Femur (tissue), 1 donor: ENCODE results near the gene LSAMP.
A peak's percentile ranks its signal among the peaks of the same experiment; 100 is the strongest.

ENCODE experiments used
- DNase-seq: peaks from one replicate; pipeline ENCODE4 v3.0.0-alpha.2; 2017

The LSAMP gene

GRCh38 chr3:116160594-116160993 is 284.7 kb downstream of the LSAMP start:
- no peak for DNase-seq

- peak; percentile 21 for DNase-seq
Measured at GRCh38 chr3:116155841-116156240, 289.4 kb downstream of the LSAMP start.

GRCh38 chr3:116154389-116154788 is 290.9 kb downstream of the LSAMP start:
- no peak for DNase-seq

GRCh38 chr3:116153174-116153573 is 292.1 kb downstream of the LSAMP start:
- DNase-seq, result no peak

- DNase-seq, result no peak
Measured at GRCh38 chr3:116150655-116151167, 294.6 kb downstream of the LSAMP start.

DNA sequence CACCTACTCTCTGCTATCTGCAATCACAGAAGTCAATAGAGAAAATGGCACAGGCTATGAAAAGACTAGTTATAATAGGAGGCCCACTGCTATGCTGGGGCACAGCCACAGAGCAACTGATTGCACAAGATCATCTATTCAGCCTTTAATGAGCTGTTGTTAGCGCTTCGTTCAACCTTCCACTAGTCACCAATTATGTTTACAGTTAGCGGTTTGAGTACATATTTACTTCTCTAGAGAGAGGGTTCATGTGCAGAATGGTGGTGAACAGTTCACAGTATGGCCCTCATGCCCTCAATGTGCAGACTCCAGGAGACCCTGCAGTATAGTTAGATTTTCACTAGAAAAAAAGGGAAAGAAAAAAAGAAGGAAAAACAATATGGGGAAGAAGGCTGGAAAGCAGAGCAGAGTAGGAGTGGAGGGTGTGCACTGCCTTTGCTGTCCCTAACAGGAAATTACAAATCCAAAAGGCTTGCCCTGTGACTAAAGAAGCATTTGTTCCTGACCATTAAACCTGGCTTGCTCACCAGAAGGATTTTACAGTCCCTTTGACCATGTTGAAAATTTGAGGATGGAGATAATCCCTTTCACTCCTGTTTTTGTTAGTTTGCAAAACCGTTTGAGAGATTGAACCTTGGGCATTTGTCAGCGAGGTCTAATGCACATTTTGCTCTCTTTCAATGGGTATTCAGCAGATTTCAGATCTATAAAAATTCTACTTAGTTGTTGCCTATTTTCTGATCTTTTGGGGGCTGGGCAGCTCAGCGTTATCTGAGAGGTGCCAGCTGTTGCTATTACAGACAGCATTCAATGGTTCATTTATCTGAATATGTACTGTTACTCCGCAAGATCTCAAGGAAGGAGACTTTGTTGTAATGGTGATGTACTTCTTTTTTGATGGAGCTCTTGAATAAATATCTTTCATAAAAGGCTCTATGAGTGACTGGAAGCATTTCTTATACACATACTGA is 296.1 kb downstream of the LSAMP start:
- no peak for DNase-seq

DNA sequence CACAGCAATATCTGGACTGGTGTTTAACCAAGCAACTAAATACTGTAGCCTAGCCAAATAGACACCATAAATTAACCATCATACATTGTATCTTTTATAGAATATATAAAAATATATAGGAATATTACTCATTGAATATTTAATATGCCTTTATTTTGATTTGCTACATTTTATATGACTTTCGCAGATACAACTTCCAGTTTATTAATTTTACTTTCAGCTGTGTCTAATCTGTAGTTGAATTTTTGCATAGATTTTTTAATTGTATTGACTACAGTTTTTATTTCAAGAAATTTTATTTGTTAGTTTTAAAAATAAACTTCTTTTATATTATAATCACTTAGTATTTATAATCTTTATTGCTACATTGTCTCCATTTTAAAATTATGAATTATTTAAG is 299.7 kb downstream of the LSAMP start:
- no peak for DNase-seq

DNA sequence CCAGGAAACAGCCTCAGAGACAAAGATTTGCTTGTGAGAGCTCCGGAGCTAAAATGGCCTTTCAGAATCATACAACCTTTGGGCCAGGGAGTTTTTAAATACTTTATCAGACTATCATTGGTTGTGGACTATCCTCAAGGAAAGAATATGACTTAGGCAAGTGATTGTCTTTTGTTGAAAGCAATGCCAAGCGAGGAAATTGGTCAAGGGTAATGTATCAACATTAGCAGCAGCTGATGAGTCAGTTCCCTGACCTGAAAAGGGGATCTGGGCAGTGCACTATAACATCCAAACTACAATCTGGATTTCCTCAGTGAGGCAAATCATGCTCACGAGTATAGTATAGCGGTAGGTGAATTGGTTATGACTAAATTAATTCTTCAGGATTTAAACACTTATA is 303.6 kb downstream of the LSAMP start:
- no peak for DNase-seq

GRCh38 chr3:116140100-116140689 is 305.1 kb downstream of the LSAMP start:
- no peak for DNase-seq

- DNase-seq, result no peak
Measured at GRCh38 chr3:116139641-116140040, 305.6 kb downstream of the LSAMP start.

DNA sequence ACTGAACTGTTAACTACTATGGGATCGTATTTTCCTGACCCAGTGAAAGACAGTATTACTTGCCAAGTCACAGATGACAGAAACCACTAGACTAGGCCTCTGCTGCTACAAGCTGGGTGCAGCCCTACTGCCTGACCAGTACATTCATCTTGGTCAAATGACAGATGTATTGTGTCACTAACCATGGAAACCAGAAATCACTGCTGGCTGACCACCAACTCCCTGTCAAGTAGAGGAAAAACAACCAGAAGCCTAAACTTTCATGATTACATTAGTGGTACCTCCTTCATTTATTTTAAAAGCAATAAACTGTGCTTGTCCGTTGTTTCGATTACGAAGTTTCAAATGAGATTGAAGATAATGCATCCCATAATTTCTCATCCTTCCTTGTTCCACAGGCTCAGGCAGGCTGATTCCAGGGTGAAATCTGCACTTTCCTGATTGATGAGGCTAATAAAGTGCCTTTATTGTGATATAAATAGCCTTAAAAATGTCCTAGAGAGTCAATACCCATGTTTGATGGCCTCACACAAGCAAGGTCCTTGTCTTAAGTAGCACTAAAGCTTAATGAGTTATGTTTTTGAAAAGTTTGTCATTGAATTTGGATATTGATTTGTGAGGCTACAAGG is 309.7 kb downstream of the LSAMP start:
- DNase-seq, result peak; percentile 69

DNA sequence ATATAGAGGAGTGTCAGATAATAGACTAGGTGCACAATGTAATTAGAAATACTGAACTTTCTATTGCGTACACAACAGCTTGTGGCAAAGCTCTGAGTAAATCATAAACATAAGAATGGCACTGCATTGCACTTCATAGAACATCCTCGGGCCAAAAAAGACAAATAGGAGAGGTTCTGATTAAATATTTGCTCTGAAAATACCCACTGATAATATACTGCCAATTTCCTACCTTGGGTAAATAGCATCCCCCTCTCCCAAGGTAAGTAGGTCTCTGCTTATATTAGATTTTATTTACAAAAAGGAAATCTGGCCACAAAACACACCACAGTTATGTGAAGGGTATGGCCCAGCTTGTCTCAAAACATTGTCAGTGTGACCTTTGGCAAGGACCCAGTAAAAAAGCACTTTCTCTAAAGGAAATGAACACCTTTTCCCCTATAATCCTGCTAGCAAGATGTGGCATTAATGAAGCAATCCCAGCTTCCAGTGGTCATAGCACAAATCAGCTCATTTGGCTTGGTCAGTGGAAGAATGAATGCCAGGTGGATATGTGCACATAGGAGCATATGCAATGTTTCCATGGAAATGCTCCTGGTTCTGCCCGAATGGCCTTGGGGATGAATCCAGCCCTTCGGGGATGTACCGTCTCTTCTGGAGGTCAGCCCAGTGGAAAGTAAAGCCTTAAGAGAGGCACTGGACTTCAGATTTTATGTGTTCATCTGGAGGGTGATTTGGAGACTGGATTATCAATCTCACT is 315.9 kb downstream of the LSAMP start:
- DNase-seq, result no peak

- DNase-seq, result no peak
Measured at GRCh38 chr3:116127464-116127863, 317.8 kb downstream of the LSAMP start.

DNA sequence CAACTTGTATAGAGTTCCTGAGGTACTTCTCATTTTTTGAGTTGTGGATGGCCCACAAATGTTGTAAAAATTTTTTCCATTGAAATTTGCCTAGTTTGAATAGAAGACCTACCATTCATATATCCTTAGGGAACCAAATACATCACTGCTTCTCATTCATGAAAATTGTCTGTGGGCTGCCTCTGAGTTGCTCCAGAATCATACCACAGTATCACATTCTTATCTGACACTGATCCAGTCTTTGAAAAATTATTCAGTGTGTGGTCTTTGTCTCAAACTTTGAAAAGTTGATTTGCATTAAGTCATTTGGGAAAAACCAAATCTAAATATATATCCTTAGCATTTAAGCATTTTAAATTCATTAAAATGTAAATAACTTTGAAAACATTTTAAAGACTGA is 321.1 kb downstream of the LSAMP start:
- DNase-seq, result no peak

DNA sequence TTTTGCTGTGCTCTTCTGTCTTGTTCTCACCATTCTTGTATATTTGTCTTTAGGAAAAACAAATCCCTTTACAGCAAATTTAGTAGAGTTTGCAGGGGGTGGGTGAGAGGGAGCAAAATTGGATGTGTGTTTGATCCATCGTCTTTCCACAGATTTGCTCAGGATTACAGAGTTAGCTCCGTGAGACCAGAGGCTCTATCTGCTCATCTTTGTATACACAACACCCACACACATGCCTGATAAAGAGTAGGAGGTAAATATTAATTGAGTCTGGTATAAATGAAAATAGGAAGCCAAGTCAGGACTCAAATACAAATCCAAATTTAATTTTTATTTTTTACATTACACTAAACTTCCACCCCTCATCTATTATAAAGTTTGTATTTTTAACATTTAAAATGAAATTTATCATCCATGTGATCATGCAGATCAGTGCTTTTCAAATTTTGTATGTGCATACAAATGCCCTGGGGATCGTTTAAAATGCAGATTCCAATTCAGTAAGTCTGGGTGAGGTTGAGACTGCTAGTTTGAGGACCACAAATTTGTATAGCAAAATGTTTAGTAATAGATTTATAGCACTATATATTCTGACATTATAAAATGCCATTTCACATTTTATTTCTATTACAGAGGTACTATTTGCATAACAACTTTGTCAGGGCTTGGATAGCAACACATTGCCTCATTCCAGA is 326.7 kb downstream of the LSAMP start:
- no peak for DNase-seq

GRCh38 chr3:116114586-116114985 is 330.7 kb downstream of the LSAMP start:
- DNase-seq, result no peak

GRCh38 chr3:116112696-116113095 is 332.6 kb downstream of the LSAMP start:
- DNase-seq, result no peak

- no peak for DNase-seq
Measured at GRCh38 chr3:116111765-116112164, 333.5 kb downstream of the LSAMP start.

- DNase-seq, result no peak
Measured at GRCh38 chr3:116103868-116104530, 341.3 kb downstream of the LSAMP start.

- DNase-seq, result no peak
Measured at GRCh38 chr3:116102037-116102436, 343.2 kb downstream of the LSAMP start.

- no peak for DNase-seq
Measured at GRCh38 chr3:116097226-116097625, 348.1 kb downstream of the LSAMP start.

DNA sequence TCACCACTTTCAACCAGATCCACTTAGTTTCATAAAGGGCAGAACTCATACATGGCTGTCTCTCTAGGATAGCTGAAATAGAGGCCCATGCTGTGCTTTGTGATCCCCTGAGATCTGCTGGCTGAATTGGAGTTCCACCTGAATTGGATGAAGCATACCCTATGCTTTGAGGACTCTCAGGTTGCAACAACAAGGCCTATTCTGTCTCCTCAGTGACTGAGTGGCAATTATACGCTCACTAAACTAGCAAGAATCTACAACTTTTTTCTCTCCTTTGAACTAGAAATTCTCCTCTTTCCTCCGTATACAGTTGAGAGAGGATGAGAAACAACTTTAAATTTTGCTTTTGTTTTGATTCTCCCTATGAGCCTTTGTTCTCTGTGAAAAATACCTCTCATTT is 348.7 kb downstream of the LSAMP start:
- DNase-seq, result no peak
